Measurements from ENCODE around the gene NTN3.

GRCh38 chr16:2447920-2448583 lies 23.0 kb upstream of the NTN3 start:
- TF ChIP-seq CTCF (IDR thresholded peaks at IDR 0.05) (no peak), POLR2A (IDR thresholded peaks at IDR 0.05) (no peak)

All from heart left ventricle (tissue), 13 donors.